GM12872 (cell line): ENCODE measurements around the gene TADA3.

ENCODE experiments used
- TF ChIP-seq, protein P1 (sequence below): IDR thresholded peaks from 3 replicates; pipeline ENCODE4 v1.5.1; 2011; ENCODE audit warnings: low read depth, mild to moderate bottlenecking, low read length, moderate library complexity; ENCODE audit not compliant: insufficient read depth

The TADA3 gene

DNA sequence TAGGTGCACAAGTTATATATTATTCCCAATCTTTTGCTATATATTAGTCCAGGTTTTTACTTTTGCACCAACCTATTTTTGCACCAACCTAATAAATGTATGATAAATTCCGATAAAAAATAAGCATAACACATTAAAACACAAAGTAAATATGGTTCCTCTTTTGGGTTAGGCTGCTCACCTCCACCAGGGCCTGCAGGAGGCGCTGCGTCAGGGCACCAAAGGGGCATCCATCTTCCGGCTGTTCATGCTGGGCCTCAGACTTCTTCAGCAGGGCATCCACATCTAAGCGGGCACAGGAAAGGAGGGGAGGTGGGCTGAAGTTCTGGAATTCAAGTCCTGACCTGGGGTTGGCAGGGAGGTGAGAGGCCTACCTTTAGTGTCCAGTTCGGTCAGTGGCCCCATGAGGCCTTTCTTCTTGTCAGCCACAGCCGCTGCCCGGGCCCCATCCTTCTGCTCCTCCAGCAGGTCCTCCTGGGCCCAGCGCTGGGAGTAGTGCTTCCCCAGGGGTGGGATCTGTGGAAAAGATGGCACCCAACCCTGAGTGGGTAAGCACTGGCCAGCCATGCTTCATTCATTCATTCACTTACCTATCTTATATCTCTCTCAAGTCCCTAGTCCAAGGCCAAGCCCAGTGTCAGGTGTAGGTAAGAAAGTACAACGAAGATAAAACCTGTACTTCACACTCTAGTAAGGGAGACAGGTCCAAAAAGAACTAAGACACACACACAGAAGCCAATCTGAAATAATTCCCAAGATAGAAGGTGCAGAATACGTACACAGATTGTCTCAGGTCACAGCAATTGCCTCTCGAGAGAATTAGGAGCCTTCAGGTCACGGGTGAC is 5.2 kb downstream of the TADA3 start:
- TF ChIP-seq, protein P1, sequence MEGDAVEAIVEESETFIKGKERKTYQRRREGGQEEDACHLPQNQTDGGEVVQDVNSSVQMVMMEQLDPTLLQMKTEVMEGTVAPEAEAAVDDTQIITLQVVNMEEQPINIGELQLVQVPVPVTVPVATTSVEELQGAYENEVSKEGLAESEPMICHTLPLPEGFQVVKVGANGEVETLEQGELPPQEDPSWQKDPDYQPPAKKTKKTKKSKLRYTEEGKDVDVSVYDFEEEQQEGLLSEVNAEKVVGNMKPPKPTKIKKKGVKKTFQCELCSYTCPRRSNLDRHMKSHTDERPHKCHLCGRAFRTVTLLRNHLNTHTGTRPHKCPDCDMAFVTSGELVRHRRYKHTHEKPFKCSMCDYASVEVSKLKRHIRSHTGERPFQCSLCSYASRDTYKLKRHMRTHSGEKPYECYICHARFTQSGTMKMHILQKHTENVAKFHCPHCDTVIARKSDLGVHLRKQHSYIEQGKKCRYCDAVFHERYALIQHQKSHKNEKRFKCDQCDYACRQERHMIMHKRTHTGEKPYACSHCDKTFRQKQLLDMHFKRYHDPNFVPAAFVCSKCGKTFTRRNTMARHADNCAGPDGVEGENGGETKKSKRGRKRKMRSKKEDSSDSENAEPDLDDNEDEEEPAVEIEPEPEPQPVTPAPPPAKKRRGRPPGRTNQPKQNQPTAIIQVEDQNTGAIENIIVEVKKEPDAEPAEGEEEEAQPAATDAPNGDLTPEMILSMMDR = peak; percentile 59

DNA sequence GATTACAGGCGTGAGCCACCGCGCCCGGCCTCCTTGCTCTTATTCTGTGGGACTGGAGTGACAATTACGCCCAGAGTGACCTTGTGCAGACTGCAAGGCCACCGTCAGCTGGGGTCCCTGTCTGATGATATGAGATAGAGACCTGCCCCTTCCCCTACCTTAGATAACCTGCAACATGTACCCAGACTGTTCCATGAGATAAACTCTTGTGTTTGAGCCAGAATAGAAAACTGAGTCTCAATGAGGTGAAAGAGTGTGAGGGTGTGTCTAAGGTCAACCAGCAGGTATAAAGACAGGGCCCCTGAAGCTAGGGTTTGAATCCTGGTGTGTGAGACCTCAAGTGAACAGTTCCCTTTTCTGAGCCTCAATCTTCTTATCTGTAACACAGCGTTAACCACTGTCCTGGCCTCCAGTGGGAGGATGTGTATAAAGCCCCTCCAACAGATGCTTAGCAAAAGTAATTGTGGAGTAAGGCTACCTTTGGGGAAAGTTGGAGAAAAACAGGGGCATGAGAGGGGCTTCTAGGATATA is 6.0 kb downstream of the TADA3 start:
- TF ChIP-seq, protein P1 = no peak

DNA sequence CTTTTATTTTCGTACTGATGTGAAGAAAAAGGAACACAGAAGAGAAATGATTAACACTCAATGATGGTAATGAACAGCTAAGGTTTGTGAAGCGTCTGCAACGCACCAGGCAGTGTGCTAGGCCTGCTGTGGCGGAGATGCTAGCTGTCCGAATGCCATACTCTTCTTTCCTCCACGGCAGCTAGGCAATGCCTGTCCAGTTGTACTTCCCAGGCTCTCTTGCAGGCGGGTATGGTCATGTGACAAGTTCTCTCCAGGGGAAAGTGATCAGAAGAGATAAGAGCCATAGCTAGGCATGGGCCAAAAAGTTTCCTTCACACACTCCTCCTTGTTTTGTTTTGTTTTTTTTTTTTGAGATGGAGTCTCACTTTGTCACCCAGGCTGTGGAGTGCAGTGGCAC is 6.7 kb downstream of the TADA3 start:
- TF ChIP-seq, protein P1 = no peak

DNA sequence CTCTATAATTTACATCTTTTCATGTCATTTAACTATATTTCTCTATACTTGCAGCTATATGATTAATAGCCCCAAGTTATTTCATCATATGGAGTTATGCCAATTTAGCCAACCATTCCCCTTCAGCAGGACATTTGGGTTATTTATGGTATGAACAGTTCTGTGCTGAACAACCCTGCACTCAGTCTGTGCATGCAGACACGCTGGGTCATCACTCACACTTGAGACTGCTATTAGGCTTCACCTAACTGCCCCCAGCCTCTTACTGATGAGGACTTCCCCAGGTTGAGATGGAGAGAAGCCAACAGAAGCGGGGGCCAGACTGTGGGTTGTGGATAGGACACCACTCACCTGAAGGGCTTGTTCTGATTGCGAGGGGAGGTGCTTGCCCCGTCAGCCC is 7.3 kb downstream of the TADA3 start:
- TF ChIP-seq, protein P1 = no peak

DNA sequence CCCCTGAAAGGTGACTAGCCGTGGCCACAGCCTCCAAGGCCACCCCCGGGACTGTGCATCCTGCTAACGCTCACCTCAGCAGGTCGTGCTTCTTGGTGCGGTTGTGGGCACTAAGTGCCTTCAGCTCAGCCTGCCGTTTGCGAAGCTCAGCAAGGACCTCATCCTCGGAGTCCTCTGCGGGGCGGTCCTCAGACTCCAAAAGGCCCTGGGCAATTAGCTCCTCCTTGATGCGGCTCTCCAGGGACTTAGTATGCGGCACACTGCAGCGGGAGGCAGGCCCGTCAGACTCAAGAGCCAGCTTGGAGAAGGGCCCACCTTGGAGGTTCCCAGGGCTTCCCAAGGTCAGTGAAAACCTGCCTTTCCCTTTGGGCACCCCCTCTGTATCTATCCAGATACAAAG is 8.3 kb downstream of the TADA3 start:
- TF ChIP-seq, protein P1 = no peak

DNA sequence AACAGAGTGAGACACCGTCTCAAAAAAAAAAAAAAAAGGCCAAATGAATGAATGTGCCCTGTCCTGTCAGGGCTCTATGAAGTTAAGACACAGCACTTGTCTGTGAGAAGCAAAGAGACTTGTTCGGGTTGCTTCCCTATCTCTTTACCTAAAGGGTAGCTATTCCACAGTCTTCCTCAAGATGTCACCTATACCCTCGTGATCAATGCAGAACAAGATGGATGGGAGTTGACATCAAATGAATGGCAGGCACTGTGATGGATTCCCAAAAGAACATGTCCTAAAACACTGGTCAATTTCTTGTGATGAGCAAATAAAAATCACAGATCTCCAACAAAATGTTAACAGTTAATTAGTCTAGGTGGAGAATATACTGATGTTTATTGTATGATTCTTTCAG is 9.5 kb downstream of the TADA3 start:
- TF ChIP-seq, protein P1 = peak; percentile 30; the same call in 1 of the 3 replicates

DNA sequence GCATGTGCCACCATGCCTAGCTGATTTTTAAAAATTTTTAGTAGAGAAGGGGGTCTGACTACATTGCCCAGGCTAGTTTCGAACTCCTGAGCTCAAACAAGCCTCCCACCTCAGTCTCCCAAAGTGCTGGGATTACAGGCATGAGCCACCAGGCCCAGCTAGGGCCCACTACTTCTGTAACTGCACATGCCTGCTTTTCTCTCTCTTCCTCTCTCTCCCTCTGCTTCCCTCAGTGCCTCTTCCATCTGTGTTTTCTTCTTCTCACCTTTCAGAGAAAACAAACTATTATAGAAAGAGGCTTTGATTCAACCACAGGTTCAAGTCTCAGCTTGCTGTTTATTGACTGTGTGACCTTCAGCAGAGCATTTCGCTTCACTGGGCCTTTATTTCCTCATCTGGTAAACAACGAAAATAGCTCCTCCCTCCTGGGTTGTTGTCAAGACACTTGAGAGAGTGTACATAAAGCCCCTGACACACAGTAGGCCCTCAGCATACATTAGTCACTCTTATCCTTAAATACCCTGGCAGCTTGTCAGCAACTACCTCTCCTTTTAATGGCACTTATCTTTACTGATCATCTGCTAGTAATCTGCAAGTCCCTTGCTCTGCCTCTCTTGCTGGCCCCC is 10.2 kb downstream of the TADA3 start:
- TF ChIP-seq, protein P1 = no peak
